A549 (cell line): ENCODE results near the gene ZSWIM5. TPM values are rescaled to one million over a fixed set of nuclear protein-coding genes. Genes with fewer than 3 reads are reported as not detected.

Experiments used
- ATAC-seq, 2 experiments: fragments of 200-7000 bp in 1 of 2; fragments of >200 bp in 1 of 2; cut with Nextera tagmentation in 1 of 2; cut with Tn5 transposase in 1 of 2; 3 replicates each; pipeline versions ENCODE4 v1.8.0 to v1.9.1; 2018 to 2020; ENCODE audit warnings: mild to moderate bottlenecking in 1 of 2, moderate library complexity in 1 of 2
- CTCF ChIA-PET: fragments of 300-600 bp; sonication (Branson Sonifier 250); formaldehyde crosslinking; extraction: SDS; loops from one replicate; lab custom pipeline; 2021; ENCODE audit warnings: antibody characterized with exemption, inconsistent platforms; lab: Yijun Ruan, JAX
- POLR2A ChIA-PET: fragments of 350-600 bp; formaldehyde crosslinking; extraction: SDS; loops from one replicate; lab custom pipeline; 2021; ENCODE audit warnings: antibody characterized with exemption, inconsistent platforms; lab: Yijun Ruan, JAX
- DNase-seq, 2 experiments: peaks; one replicate each; pipeline versions ENCODE4 v3.0.0 to v3.0.0-alpha.2; 2011 to 2016; ENCODE audit warnings: low read depth in 1 of 2, low spot score in 1 of 2
- FAIRE-seq: peaks from 2 replicates; lab custom pipeline; 2011; peaks lifted over from hg19 to GRCh38; lab: Jason Lieb, UNC
- H3K27ac ChIP-seq, 2 experiments: fragments of >200 bp; sonication (Bioruptor Twin); formaldehyde crosslinking; 3 replicates each; pipeline ENCODE4 v1.5.1; 2016 to 2017
- H3K4me1 ChIP-seq: fragments of >200 bp; sonication (Bioruptor Twin); formaldehyde crosslinking; 3 replicates; pipeline ENCODE4 v1.6.1; 2016
- H3K4me2 ChIP-seq: fragments of >200 bp; sonication (Bioruptor Twin); formaldehyde crosslinking; 3 replicates; pipeline ENCODE4 v1.6.1; 2016
- H3K4me3 ChIP-seq: fragments of >200 bp; sonication (Bioruptor Twin); formaldehyde crosslinking; 3 replicates; pipeline ENCODE4 v1.5.1; 2016
- H3K9me3 ChIP-seq: fragments of >200 bp; sonication (Bioruptor Twin); formaldehyde crosslinking; 3 replicates; pipeline ENCODE4 v1.6.1; 2016
- CBX2 ChIP-seq: fragments of 200-600 bp; sonication (generic); IDR thresholded peaks from 2 replicates; pipeline ENCODE4 v1.6.1; 2016; ENCODE audit warnings: low read depth, mild to moderate bottlenecking, borderline replicate concordance
- CEBPB ChIP-seq, 2 experiments: fragments of >200 bp in 1 of 2; sonication (Bioruptor Twin) in 1 of 2; formaldehyde crosslinking in 1 of 2; IDR thresholded peaks; 2 replicates each; pipeline ENCODE4 v1.6.1; 2012 to 2016
- EP300 ChIP-seq, 2 experiments: fragments of >200 bp; sonication (Bioruptor Twin); formaldehyde crosslinking; IDR thresholded peaks; 2 replicates in 1 of 2; 3 replicates in 1 of 2; pipeline ENCODE4 v1.6.1; 2016 to 2017
- HEYL ChIP-seq: fragments of 250-450 bp; sonication (Bioruptor Pico); IDR thresholded peaks from 2 replicates; pipeline ENCODE4 v1.8.0; 2021; ENCODE audit warnings: mild to moderate bottlenecking, moderate library complexity
- HOXB5 ChIP-seq: fragments of 250-450 bp; sonication (Bioruptor Pico); IDR thresholded peaks from 2 replicates; pipeline ENCODE4 v1.5.0; 2020; ENCODE audit warnings: mild to moderate bottlenecking, moderate library complexity
- JUNB ChIP-seq: fragments of >200 bp; sonication (Bioruptor Twin); formaldehyde crosslinking; IDR thresholded peaks from 2 replicates; pipeline ENCODE4 v1.6.1; 2016
- KDM5A ChIP-seq: fragments of 200-600 bp; sonication (generic); IDR thresholded peaks from 2 replicates; pipeline ENCODE4 v1.6.1; 2016; ENCODE audit warnings: antibody characterized with exemption, mild to moderate bottlenecking
- NFE2L2 ChIP-seq: fragments of 150-350 bp; conservative IDR thresholded peaks from 2 replicates; pipeline ENCODE4 v1.6.1; 2014; ENCODE audit warnings: low read length
- NR3C1 ChIP-seq: fragments of >200 bp; sonication (Bioruptor Twin); formaldehyde crosslinking; IDR thresholded peaks from 3 replicates; pipeline ENCODE4 v1.6.1; 2017
- POLR2AphosphoS2 ChIP-seq: conservative IDR thresholded peaks from 2 replicates; pipeline ENCODE4 v1.6.1; 2012; ENCODE audit warnings: low read length, improper control_type of control experiment, inconsistent platforms
- RARB ChIP-seq: fragments of 250-450 bp; sonication (Bioruptor Pico); IDR thresholded peaks from 2 replicates; pipeline ENCODE4 v1.8.0; 2021; ENCODE audit warnings: mild to moderate bottlenecking, moderate library complexity
- RCOR1 ChIP-seq: fragments of 150-350 bp; IDR thresholded peaks from 2 replicates; pipeline ENCODE4 v1.6.1; 2014; ENCODE audit warnings: antibody characterized with exemption, low read length, low read depth
- SMC3 ChIP-seq: fragments of >200 bp; sonication (Bioruptor Twin); formaldehyde crosslinking; IDR thresholded peaks from 3 replicates; pipeline ENCODE4 v1.6.1; 2018; ENCODE audit warnings: inconsistent platforms
- TFCP2L1 ChIP-seq: fragments of 250-450 bp; sonication (Bioruptor Pico); IDR thresholded peaks from 2 replicates; pipeline ENCODE4 v1.5.0; 2021; ENCODE audit warnings: mild to moderate bottlenecking
- ZC3H11A ChIP-seq: fragments of 450-650 bp; IDR thresholded peaks from 2 replicates; pipeline ENCODE4 v1.6.1; 2014; ENCODE audit warnings: antibody characterized with exemption, mild to moderate bottlenecking
- ZFP36 ChIP-seq: fragments of 450-650 bp; IDR thresholded peaks from 2 replicates; pipeline ENCODE4 v1.6.1; 2014; ENCODE audit warnings: borderline replicate concordance; ENCODE audit not compliant: partially characterized antibody
- WGBS: methylation state at CpG from one replicate; pipeline ENCODE4 v1.1.6; 2017; ENCODE audit errors: missing lambda C conversion rate; 5-methylcytosine and 5-hydroxymethylcytosine counted together
- polyA plus RNA-seq, 4 experiments: library from polyadenylated mRNA; depleted of rRNA in 3 of 4; stranded (reverse); fragments of >200 nt; fragmentation: RNase III in 1 of 4; extraction: RNeasy Plus Mini Kit Qiagen cat#74134 plus additional on column Dnase treatment in 1 of 4; gene quantifications; 2 replicates in 3 of 4; 3 replicates in 1 of 4; pipeline ENCODE4 v1.2.3, GENCODE V29; 2011 to 2017
- TF ChIP-seq, protein P1 (sequence below): fragments of 150-350 bp; IDR thresholded peaks from 2 replicates; pipeline ENCODE4 v1.6.1; 2014; ENCODE audit warnings: low read depth, mild to moderate bottlenecking, low read length
- TF ChIP-seq, protein P2 (sequence below): fragments of 250-450 bp; sonication (Bioruptor Pico); IDR thresholded peaks from 2 replicates; pipeline ENCODE4 v1.5.0; 2020; ENCODE audit warnings: low read depth, mild to moderate bottlenecking, moderate library complexity
- TF ChIP-seq, protein P3 (sequence below): fragments of 250-450 bp; sonication (Bioruptor Pico); IDR thresholded peaks from 2 replicates; pipeline ENCODE4 v1.5.0; 2021; ENCODE audit warnings: mild to moderate bottlenecking, moderate library complexity, borderline replicate concordance
- TF ChIP-seq, protein P4 (sequence below): fragments of 200-600 bp; sonication (generic); IDR thresholded peaks from 2 replicates; pipeline ENCODE4 v1.6.1; 2016; ENCODE audit warnings: antibody characterized with exemption, mild to moderate bottlenecking, moderate library complexity
- TF ChIP-seq, protein P5 (sequence below): fragments of >200 bp; sonication (Bioruptor Twin); formaldehyde crosslinking; IDR thresholded peaks from 2 replicates; pipeline ENCODE4 v1.6.1; 2016
- TF ChIP-seq, protein P6 (sequence below): IDR thresholded peaks from 2 replicates; pipeline ENCODE4 v1.6.1; 2012; ENCODE audit warnings: low read depth, borderline replicate concordance
- TF ChIP-seq, protein P7 (sequence below): IDR thresholded peaks from 2 replicates; pipeline ENCODE4 v1.6.1; 2012

Gene ZSWIM5
- polyA plus RNA-seq, 2 of the 4 experiments (the other 2 are of a cell fraction), result 0.52 to 1.3 TPM

DNA sequence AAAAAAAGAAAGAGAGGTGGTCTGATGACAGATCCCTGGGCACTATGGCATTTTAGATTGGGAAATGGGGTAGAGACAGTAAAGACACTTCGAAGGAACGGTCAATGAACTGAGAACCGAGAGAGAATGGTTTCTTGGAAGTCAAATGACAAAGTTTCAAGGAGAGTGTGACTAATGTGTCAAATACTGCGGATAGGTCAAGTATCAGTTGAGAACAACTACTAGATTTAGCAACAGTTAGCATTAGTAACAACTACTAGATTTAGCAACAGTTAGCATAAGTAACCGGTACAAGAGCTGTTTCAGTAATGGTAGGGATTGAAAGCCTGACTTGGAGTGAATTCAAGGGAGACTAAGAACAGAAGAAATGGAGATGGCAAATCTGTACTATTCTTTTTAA lies 159.4 kb downstream of the ZSWIM5 start:
- no peaks in the 10 kb centered on the region; the same call in 2 of the 3 replicates for H3K9me3 ChIP-seq
- ChIA-PET CTCF (no interaction called here), POLR2A (no interaction called here)
- ATAC-seq (no peak), DNase-seq (no peak), FAIRE-seq (no peak)
- no peaks in the 10 kb centered on the region for H3K4me1 ChIP-seq
- H3K4me3 ChIP-seq, result no peak overlapping the region
- 67% methylated on average over 5 of the region's 5 CpGs for WGBS
- H3K27ac ChIP-seq, result no peak overlapping the region
- no peak for TF ChIP-seq HOXB5 (CRISPR knock-in tag)
- no peak overlapping the region for H3K4me2 ChIP-seq

DNA sequence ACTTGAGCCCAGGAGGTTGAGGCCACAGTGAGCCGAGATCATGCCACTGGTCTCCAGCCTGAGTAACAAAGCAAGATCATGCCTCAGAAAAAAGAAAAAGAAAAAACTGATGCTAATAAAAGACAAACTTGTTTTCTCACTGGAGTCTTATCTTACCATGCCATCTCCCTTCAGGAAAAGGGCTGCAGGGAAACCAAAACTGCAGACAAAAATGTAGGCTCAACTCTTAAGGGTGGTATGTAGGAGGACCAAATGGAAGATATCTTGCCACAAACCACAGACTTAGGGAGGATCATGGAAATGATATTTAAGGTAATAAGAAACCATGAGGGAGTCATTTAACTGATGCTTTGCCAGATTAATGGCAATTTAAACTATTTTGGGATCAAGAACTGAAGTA lies 161.5 kb downstream of the ZSWIM5 start:
- TF ChIP-seq, protein P1, sequence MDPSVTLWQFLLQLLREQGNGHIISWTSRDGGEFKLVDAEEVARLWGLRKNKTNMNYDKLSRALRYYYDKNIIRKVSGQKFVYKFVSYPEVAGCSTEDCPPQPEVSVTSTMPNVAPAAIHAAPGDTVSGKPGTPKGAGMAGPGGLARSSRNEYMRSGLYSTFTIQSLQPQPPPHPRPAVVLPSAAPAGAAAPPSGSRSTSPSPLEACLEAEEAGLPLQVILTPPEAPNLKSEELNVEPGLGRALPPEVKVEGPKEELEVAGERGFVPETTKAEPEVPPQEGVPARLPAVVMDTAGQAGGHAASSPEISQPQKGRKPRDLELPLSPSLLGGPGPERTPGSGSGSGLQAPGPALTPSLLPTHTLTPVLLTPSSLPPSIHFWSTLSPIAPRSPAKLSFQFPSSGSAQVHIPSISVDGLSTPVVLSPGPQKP, result no peak
- TF ChIP-seq SMC3 (no peak), RARB (CRISPR knock-in tag) (no peak), RCOR1 (no peak), NFE2L2 (no peak), POLR2AphosphoS2 (no peak), KDM5A (no peak), TFCP2L1 (CRISPR knock-in tag) (no peak), ZFP36 (no peak), ZC3H11A (no peak), CBX2 (no peak)
- TF ChIP-seq, protein P2, sequence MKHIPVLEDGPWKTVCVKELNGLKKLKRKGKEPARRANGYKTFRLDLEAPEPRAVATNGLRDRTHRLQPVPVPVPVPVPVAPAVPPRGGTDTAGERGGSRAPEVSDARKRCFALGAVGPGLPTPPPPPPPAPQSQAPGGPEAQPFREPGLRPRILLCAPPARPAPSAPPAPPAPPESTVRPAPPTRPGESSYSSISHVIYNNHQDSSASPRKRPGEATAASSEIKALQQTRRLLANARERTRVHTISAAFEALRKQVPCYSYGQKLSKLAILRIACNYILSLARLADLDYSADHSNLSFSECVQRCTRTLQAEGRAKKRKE, result no peak
- TF ChIP-seq, protein P3, sequence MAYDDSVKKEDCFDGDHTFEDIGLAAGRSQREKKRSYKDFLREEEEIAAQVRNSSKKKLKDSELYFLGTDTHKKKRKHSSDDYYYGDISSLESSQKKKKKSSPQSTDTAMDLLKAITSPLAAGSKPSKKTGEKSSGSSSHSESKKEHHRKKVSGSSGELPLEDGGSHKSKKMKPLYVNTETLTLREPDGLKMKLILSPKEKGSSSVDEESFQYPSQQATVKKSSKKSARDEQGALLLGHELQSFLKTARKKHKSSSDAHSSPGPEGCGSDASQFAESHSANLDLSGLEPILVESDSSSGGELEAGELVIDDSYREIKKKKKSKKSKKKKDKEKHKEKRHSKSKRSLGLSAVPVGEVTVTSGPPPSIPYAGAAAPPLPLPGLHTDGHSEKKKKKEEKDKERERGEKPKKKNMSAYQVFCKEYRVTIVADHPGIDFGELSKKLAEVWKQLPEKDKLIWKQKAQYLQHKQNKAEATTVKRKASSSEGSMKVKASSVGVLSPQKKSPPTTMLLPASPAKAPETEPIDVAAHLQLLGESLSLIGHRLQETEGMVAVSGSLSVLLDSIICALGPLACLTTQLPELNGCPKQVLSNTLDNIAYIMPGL (CRISPR knock-in tag), result no peak
- TF ChIP-seq, protein P4, sequence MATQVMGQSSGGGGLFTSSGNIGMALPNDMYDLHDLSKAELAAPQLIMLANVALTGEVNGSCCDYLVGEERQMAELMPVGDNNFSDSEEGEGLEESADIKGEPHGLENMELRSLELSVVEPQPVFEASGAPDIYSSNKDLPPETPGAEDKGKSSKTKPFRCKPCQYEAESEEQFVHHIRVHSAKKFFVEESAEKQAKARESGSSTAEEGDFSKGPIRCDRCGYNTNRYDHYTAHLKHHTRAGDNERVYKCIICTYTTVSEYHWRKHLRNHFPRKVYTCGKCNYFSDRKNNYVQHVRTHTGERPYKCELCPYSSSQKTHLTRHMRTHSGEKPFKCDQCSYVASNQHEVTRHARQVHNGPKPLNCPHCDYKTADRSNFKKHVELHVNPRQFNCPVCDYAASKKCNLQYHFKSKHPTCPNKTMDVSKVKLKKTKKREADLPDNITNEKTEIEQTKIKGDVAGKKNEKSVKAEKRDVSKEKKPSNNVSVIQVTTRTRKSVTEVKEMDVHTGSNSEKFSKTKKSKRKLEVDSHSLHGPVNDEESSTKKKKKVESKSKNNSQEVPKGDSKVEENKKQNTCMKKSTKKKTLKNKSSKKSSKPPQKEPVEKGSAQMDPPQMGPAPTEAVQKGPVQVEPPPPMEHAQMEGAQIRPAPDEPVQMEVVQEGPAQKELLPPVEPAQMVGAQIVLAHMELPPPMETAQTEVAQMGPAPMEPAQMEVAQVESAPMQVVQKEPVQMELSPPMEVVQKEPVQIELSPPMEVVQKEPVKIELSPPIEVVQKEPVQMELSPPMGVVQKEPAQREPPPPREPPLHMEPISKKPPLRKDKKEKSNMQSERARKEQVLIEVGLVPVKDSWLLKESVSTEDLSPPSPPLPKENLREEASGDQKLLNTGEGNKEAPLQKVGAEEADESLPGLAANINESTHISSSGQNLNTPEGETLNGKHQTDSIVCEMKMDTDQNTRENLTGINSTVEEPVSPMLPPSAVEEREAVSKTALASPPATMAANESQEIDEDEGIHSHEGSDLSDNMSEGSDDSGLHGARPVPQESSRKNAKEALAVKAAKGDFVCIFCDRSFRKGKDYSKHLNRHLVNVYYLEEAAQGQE, result no peak
- WGBS, result 56% methylated on average over 1 of the region's 1 CpG
- CTCF ChIA-PET, result no interaction called here
- POLR2A ChIA-PET, result no interaction called here
- Histone ChIP-seq H3K27ac (no peak overlapping the region), H3K4me2 (no peak overlapping the region), H3K9me3 (no peaks in the 10 kb centered on the region; the same call in 2 of the 3 replicates), H3K4me3 (no peak overlapping the region), H3K4me1 (no peaks in the 10 kb centered on the region)
- FAIRE-seq (no peak), DNase-seq (no peak), ATAC-seq (no peak)

DNA sequence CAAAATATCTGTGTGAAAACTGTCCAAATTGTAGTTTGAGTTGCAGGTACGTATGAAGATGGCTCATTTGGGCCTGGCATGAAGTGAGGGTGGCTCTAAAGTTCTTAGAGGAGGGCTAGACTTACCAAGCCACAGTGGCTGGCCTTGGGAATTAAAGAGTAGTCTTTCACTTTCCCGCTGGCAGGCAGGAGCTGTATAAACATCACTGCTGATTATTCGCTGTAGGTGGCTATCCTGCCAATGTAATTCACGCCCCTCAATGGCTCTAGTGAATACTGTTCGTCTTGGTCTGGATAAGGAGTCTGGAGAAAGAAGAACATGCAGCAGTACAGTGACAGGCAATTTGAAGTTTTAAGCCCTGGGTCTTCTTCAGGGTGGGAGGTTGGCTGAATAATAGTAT lies 163.3 kb downstream of the ZSWIM5 start:
- no peak overlapping the region for H3K4me3 ChIP-seq
- H3K9me3 ChIP-seq, result no peaks in the 10 kb centered on the region; the same call in 2 of the 3 replicates
- ChIA-PET POLR2A (no interaction called here), CTCF (interaction anchor here (0.9 kb wide), 1 partner anchor 257 kb away, joined by 5 read pairs; no protein-coding TSS in a partner anchor)
- H3K4me1 ChIP-seq, result peaks cover 1% of the 10 kb centered on the region; the same call in 1 of the 3 replicates
- ATAC-seq (no peak), DNase-seq (no peak), FAIRE-seq (no peak)
- no peak overlapping the region for H3K4me2 ChIP-seq
- 64% methylated on average over 5 of the region's 5 CpGs for WGBS
- H3K27ac ChIP-seq, result no peak overlapping the region
- no peak for TF ChIP-seq RARB (CRISPR knock-in tag)
- no peak for TF ChIP-seq EP300 (IDR thresholded peaks at IDR 0.05)
- TF ChIP-seq, protein P5, sequence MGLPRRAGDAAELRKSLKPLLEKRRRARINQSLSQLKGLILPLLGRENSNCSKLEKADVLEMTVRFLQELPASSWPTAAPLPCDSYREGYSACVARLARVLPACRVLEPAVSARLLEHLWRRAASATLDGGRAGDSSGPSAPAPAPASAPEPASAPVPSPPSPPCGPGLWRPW, result no peak
- TF ChIP-seq, protein P1, result no peak
- TF ChIP-seq NR3C1, result no peak
- TF ChIP-seq JUNB, result no peak
- TF ChIP-seq CEBPB (IDR thresholded peaks at IDR 0.05), result no peak
- TF ChIP-seq, protein P6, sequence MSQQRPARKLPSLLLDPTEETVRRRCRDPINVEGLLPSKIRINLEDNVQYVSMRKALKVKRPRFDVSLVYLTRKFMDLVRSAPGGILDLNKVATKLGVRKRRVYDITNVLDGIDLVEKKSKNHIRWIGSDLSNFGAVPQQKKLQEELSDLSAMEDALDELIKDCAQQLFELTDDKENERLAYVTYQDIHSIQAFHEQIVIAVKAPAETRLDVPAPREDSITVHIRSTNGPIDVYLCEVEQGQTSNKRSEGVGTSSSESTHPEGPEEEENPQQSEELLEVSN, result no peak
- no peak for TF ChIP-seq HEYL (CRISPR knock-in tag)
- TF ChIP-seq, protein P7, sequence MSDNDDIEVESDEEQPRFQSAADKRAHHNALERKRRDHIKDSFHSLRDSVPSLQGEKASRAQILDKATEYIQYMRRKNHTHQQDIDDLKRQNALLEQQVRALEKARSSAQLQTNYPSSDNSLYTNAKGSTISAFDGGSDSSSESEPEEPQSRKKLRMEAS, result no peak
